DND-41 (cell line): ENCODE results near the gene LRRTM4.

Source experiments
- ATAC-seq: fragments of 200-7000 bp; cut with Tn5 transposase; 3 replicates; pipeline ENCODE4 v1.9.1; 2021; ENCODE audit warnings: low read depth; ENCODE audit not compliant: insufficient read depth
- DNase-seq: peaks from one replicate; pipeline ENCODE4 v3.0.0-alpha.2; 2020
- H2AFZ ChIP-seq: 2 replicates; pipeline ENCODE4 v1.6.0; 2012; ENCODE audit warnings: low read depth, low read length
- H3K27ac ChIP-seq: 2 replicates; pipeline ENCODE4 v1.5.1; 2012; ENCODE audit warnings: low read length, inconsistent platforms
- H3K27me3 ChIP-seq: fragments of 200-600 bp; sonication (generic); 2 replicates; pipeline ENCODE4 v1.6.0; 2012; ENCODE audit warnings: low read length, mild to moderate bottlenecking, inconsistent platforms; ENCODE audit not compliant: insufficient read depth, poor library complexity
- H3K36me3 ChIP-seq: 2 replicates; pipeline ENCODE4 v1.5.1; 2012; ENCODE audit warnings: low read length, inconsistent platforms; ENCODE audit not compliant: insufficient read depth
- H3K4me1 ChIP-seq: 2 replicates; pipeline ENCODE4 v1.5.1; 2012; ENCODE audit warnings: mild to moderate bottlenecking, low read length; ENCODE audit not compliant: insufficient read depth
- H3K4me2 ChIP-seq: 2 replicates; pipeline ENCODE4 v1.6.0; 2012; ENCODE audit warnings: mild to moderate bottlenecking, moderate library complexity, low read length, inconsistent platforms; ENCODE audit not compliant: insufficient read depth
- H3K4me3 ChIP-seq, 2 experiments: fragments of 200-600 bp in 1 of 2; shearing (Covaris generic) in 1 of 2; 2 replicates each; pipeline ENCODE4 v1.5.1; 2012 to 2016; ENCODE audit warnings: inconsistent platforms in 2 of 2, low read length in 2 of 2, mild to moderate bottlenecking in 2 of 2, low read depth in 1 of 2, moderate library complexity in 1 of 2
- H3K79me2 ChIP-seq: 2 replicates; pipeline ENCODE4 v1.6.0; 2012; ENCODE audit warnings: low read length, inconsistent platforms; ENCODE audit not compliant: insufficient read depth
- H3K9ac ChIP-seq: 2 replicates; pipeline ENCODE4 v1.6.0; 2012; ENCODE audit warnings: low read depth, mild to moderate bottlenecking, inconsistent platforms, low read length, moderate library complexity
- H3K9me3 ChIP-seq: 2 replicates; pipeline ENCODE4 v1.5.1; 2012; ENCODE audit warnings: low read length, moderate library complexity, mild to moderate bottlenecking, inconsistent platforms; ENCODE audit not compliant: insufficient read depth, severe bottlenecking
- H4K20me1 ChIP-seq: 2 replicates; pipeline ENCODE4 v1.6.0; 2012; ENCODE audit warnings: low read length; ENCODE audit not compliant: insufficient read depth
- EZH2 ChIP-seq: IDR thresholded peaks from 3 replicates; pipeline ENCODE4 v1.6.1; 2012; ENCODE audit warnings: borderline replicate concordance, low read depth, mild to moderate bottlenecking, moderate library complexity, low read length, inconsistent platforms; ENCODE audit not compliant: severe bottlenecking
- TF ChIP-seq, protein P1 (sequence below): IDR thresholded peaks from 2 replicates; pipeline ENCODE4 v1.5.1; 2012; ENCODE audit warnings: borderline replicate concordance, low read length, moderate library complexity, mild to moderate bottlenecking; ENCODE audit not compliant: poor library complexity, severe bottlenecking; ENCODE audit errors: extremely low read depth

LRRTM4 gene

DNA sequence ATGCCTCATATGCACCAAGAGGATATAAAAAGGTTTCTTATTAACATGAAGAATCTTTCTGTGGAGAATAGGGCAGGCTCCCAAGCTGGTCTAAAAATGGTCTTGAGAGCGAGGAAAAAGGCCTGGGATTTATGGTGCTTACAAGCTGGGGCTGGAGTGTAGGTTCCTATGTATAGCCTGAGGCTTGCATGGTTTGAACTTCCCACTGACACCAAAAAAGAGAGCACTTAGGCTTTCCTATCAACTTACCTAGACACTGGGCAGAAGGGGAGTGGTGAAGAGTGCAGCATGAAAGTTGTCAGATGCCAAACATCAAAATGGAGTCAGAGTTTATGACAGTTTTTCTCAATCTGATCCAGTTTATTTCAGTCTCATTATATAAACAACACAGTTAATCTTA lies 784.6 kb downstream of the LRRTM4 start:
- Histone ChIP-seq H3K9ac (no peak overlapping the region), H4K20me1 (no peaks in the 10 kb centered on the region), H2AFZ (no peak overlapping the region), H3K9me3 (no peaks in the 10 kb centered on the region), H3K4me3 (no peak overlapping the region), H3K27ac (no peak overlapping the region), H3K79me2 (no peaks in the 10 kb centered on the region), H3K4me1 (no peaks in the 10 kb centered on the region), H3K36me3 (no peaks in the 10 kb centered on the region), H3K4me2 (no peak overlapping the region), H3K27me3 (peaks cover 19% of the 10 kb centered on the region)
- no peak for DNase-seq
- no peak for ATAC-seq
- TF ChIP-seq, protein P1, sequence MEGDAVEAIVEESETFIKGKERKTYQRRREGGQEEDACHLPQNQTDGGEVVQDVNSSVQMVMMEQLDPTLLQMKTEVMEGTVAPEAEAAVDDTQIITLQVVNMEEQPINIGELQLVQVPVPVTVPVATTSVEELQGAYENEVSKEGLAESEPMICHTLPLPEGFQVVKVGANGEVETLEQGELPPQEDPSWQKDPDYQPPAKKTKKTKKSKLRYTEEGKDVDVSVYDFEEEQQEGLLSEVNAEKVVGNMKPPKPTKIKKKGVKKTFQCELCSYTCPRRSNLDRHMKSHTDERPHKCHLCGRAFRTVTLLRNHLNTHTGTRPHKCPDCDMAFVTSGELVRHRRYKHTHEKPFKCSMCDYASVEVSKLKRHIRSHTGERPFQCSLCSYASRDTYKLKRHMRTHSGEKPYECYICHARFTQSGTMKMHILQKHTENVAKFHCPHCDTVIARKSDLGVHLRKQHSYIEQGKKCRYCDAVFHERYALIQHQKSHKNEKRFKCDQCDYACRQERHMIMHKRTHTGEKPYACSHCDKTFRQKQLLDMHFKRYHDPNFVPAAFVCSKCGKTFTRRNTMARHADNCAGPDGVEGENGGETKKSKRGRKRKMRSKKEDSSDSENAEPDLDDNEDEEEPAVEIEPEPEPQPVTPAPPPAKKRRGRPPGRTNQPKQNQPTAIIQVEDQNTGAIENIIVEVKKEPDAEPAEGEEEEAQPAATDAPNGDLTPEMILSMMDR, result no peak
- no peak for TF ChIP-seq EZH2

DNA sequence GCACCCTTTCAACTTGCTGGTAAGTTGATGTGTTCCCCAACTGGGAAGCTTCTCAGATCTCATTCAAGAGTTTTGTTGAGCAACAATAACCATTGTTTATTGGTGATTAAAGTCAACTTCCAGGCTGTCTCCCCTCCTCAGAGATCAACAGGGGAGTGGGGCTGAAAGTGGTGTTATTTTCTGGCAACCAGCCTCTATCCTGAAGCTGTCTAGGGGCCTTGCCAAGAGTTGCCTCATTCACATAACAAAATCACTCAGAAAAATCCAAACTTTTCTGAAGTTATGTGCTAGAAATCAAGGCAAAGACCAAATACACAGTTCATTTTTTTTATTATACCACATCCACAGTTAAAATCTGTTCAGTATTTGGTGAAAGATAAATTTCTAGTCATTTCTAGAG lies 788.4 kb downstream of the LRRTM4 start:
- TF ChIP-seq, protein P1, result no peak
- no peak for TF ChIP-seq EZH2
- H3K9me3 ChIP-seq, result no peaks in the 10 kb centered on the region
- DNase-seq (no peak), ATAC-seq (no peak)
- no peaks in the 10 kb centered on the region for H3K4me1 ChIP-seq
- H2AFZ ChIP-seq, result no peak overlapping the region
- H3K4me3 ChIP-seq, result no peak overlapping the region
- H3K27me3 ChIP-seq, result peaks cover 16% of the 10 kb centered on the region
- no peak overlapping the region for H3K4me2 ChIP-seq
- H3K36me3 ChIP-seq, result no peaks in the 10 kb centered on the region
- H4K20me1 ChIP-seq, result no peaks in the 10 kb centered on the region
- no peak overlapping the region for H3K9ac ChIP-seq
- H3K79me2 ChIP-seq, result no peaks in the 10 kb centered on the region
- no peak overlapping the region for H3K27ac ChIP-seq

DNA sequence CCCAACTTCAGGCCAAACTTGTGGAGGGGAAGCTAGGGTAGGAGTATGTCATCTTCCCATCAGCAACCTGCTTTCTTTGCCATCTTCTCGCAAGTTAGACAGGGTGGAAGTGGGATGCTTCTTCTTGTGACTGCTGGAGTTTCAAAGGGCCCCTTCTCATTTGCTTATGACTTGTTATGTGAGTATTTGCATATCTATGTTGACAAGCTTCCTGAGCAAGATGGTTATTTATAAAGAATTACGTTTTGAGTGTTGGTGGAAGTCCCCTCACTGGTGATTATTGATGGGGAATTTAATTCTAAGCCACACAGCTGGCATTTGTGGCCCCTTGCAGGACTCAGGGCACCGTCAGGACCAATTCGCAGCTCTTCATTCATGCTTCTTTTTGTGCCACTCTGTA lies 791.0 kb downstream of the LRRTM4 start:
- peaks cover 16% of the 10 kb centered on the region for H3K27me3 ChIP-seq
- ATAC-seq, result no peak
- H3K27ac ChIP-seq, result no peak overlapping the region
- TF ChIP-seq, protein P1, result no peak
- no peak overlapping the region for H3K9ac ChIP-seq
- H3K4me1 ChIP-seq, result no peaks in the 10 kb centered on the region
- H3K36me3 ChIP-seq, result no peaks in the 10 kb centered on the region
- H2AFZ ChIP-seq, result no peak overlapping the region
- no peak overlapping the region for H3K4me2 ChIP-seq
- no peak for DNase-seq
- H4K20me1 ChIP-seq, result no peaks in the 10 kb centered on the region
- no peaks in the 10 kb centered on the region for H3K79me2 ChIP-seq
- no peaks in the 10 kb centered on the region for H3K9me3 ChIP-seq
- no peak overlapping the region for H3K4me3 ChIP-seq

DNA sequence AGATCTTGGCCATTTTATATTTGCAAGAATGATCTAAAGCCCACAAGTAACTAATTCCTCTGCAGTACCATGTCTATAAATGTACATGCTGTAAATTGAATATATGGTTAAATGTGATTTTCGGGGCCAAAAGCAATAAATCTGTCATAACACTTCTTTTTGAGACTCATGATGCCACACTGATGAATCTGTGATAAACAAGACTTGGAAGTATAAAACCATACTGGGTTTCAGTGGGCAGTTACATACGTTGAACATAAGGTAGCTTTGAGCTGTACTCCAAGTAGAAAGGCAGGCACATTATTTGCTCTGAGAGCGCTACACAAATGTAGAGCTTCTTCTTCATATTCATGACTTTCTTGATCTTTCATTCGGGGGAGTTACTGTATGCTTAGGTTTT lies 792.2 kb downstream of the LRRTM4 start:
- H3K4me2 ChIP-seq, result no peak overlapping the region
- H4K20me1 ChIP-seq, result no peaks in the 10 kb centered on the region
- no peak overlapping the region for H3K4me3 ChIP-seq
- no peak overlapping the region for H3K9ac ChIP-seq
- H3K9me3 ChIP-seq, result no peaks in the 10 kb centered on the region
- DNase-seq (no peak), ATAC-seq (no peak)
- no peak overlapping the region for H2AFZ ChIP-seq
- no peaks in the 10 kb centered on the region for H3K79me2 ChIP-seq
- TF ChIP-seq EZH2, result no peak
- TF ChIP-seq, protein P1, result no peak
- no peak overlapping the region for H3K27ac ChIP-seq
- peaks cover 16% of the 10 kb centered on the region for H3K27me3 ChIP-seq
- H3K36me3 ChIP-seq, result no peaks in the 10 kb centered on the region
- H3K4me1 ChIP-seq, result no peaks in the 10 kb centered on the region
